ENCODE measurements around the gene ACTG1.

ACTG1 gene

GRCh38 chr17:81462506-81463125, 50.0 kb downstream of the ACTG1 start:
- Histone ChIP-seq H3K79me1 (replicated peaks; ENCODE audit: low read length, poor library complexity, severe bottlenecking) (no peaks in the 10 kb centered on the region), H3K18ac (ENCODE audit: low read depth in 1 of 2, low read length in 2 of 2) (no peak overlapping the region), H3K4me2 (ENCODE audit: low read length, poor library complexity, severe bottlenecking) (no peak overlapping the region), H2BK120ac (ENCODE audit: low read depth, low read length) (no peak overlapping the region), H3K4me1 (ENCODE audit: control insufficient read depth, insufficient read depth, low read depth, low read length) (peaks cover 18% of the 10 kb centered on the region), H3K9ac (ENCODE audit: low read length) (no peak overlapping the region), H3K4me3 (ENCODE audit: insufficient read depth in 1 of 2, low read depth in 1 of 2, low read length in 2 of 2) (no peak overlapping the region), H3K36me3 (ENCODE audit: control insufficient read depth in 1 of 2, insufficient read depth in 2 of 2, low read depth in 1 of 2, low read length in 2 of 2) (peaks cover 21 to 62% of the 10 kb centered on the region in 2 experiments), H3K4ac (ENCODE audit: low read depth in 1 of 2, low read length in 2 of 2) (no peak overlapping the region), H2AK5ac (ENCODE audit: low read length, severe bottlenecking) (no peak overlapping the region), H2BK5ac (ENCODE audit: low read depth, low read length, poor library complexity, severe bottlenecking) (no peak overlapping the region), H4K8ac (ENCODE audit: low read length) (no peak overlapping the region), H2BK12ac (ENCODE audit: low read length in 2 of 2) (no peak overlapping the region), H3K23ac (ENCODE audit: low read length in 2 of 2) (no peak overlapping the region), H3K27me3 (ENCODE audit: control insufficient read depth in 1 of 2, insufficient read depth in 1 of 2, low read length in 2 of 2) (no peaks in the 10 kb centered on the region), H2AFZ (ENCODE audit: low read depth, low read length) (no peak overlapping the region), H2BK15ac (ENCODE audit: low read depth, poor library complexity, severe bottlenecking) (no peak overlapping the region), H4K91ac (ENCODE audit: low read length) (no peak overlapping the region), H3K9me3 (ENCODE audit: control insufficient read depth, low read length) (no peaks in the 10 kb centered on the region), H3K27ac (ENCODE audit: low read length, poor library complexity, severe bottlenecking) (no peak overlapping the region), H3K14ac (ENCODE audit: low read length in 2 of 2) (no peak overlapping the region)
- DNase-seq, result no peak
- 96% methylated on average over 33 of the region's 33 CpGs for WGBS

- H4K91ac ChIP-seq (ENCODE audit: low read length), result no peak overlapping the region
- no peak overlapping the region for H2BK15ac ChIP-seq (ENCODE audit: low read depth, poor library complexity, severe bottlenecking)
- peaks cover 21 to 57% of the 10 kb centered on the region in 2 experiments for H3K36me3 ChIP-seq (ENCODE audit: control insufficient read depth in 1 of 2, insufficient read depth in 2 of 2, low read depth in 1 of 2, low read length in 2 of 2)
- H3K14ac ChIP-seq (ENCODE audit: low read length in 2 of 2), result no peak overlapping the region
- no peak overlapping the region for H4K8ac ChIP-seq (ENCODE audit: low read length)
- DNase-seq, result no peak
- H3K9ac ChIP-seq (ENCODE audit: low read length), result no peak overlapping the region
- no peak overlapping the region for H2BK5ac ChIP-seq (ENCODE audit: low read depth, low read length, poor library complexity, severe bottlenecking)
- H2BK12ac ChIP-seq (ENCODE audit: low read length in 2 of 2), result no peak overlapping the region
- no peak overlapping the region for H2AK5ac ChIP-seq (ENCODE audit: low read length, severe bottlenecking)
- no peak overlapping the region for H3K18ac ChIP-seq (ENCODE audit: low read depth in 1 of 2, low read length in 2 of 2)
- no peak overlapping the region for H3K4ac ChIP-seq (ENCODE audit: low read depth in 1 of 2, low read length in 2 of 2)
- no peaks in the 10 kb centered on the region for H3K27me3 ChIP-seq (ENCODE audit: control insufficient read depth in 1 of 2, insufficient read depth in 1 of 2, low read length in 2 of 2)
- H2BK120ac ChIP-seq (ENCODE audit: low read depth, low read length), result no peak overlapping the region
- H3K27ac ChIP-seq (ENCODE audit: low read length, poor library complexity, severe bottlenecking), result no peak overlapping the region
- H3K23ac ChIP-seq (ENCODE audit: low read length in 2 of 2), result no peak overlapping the region
- H3K9me3 ChIP-seq (ENCODE audit: control insufficient read depth, low read length), result no peaks in the 10 kb centered on the region
- peaks cover 24% of the 10 kb centered on the region for H3K4me1 ChIP-seq (ENCODE audit: control insufficient read depth, insufficient read depth, low read depth, low read length)
- no peak overlapping the region for H2AFZ ChIP-seq (ENCODE audit: low read depth, low read length)
- H3K4me2 ChIP-seq (ENCODE audit: low read length, poor library complexity, severe bottlenecking), result no peak overlapping the region
- H3K4me3 ChIP-seq (ENCODE audit: insufficient read depth in 1 of 2, low read depth in 1 of 2, low read length in 2 of 2), result no peak overlapping the region
- WGBS, result 95% methylated on average over 50 of the region's 50 CpGs
- no peaks in the 10 kb centered on the region for H3K79me1 ChIP-seq (replicated peaks; ENCODE audit: low read length, poor library complexity, severe bottlenecking)
These were observed 50.7 kb downstream of the ACTG1 start for GRCh38 chr17:81461607-81462500.

- H2BK120ac ChIP-seq (ENCODE audit: low read depth, low read length), result no peak overlapping the region
- no peak overlapping the region for H3K27ac ChIP-seq (ENCODE audit: low read length, poor library complexity, severe bottlenecking)
- 95% methylated on average over 43 of the region's 43 CpGs for WGBS
These were observed 51.6 kb downstream of the ACTG1 start for GRCh38 chr17:81460856-81461460.

More at GRCh38 chr17:81460856-81461460, 51.6 kb downstream of the ACTG1 start:
- Histone ChIP-seq H2AFZ (ENCODE audit: low read depth, low read length) (no peak overlapping the region), H3K9ac (ENCODE audit: low read length) (no peak overlapping the region), H3K79me1 (replicated peaks; ENCODE audit: low read length, poor library complexity, severe bottlenecking) (no peaks in the 10 kb centered on the region), H3K14ac (ENCODE audit: low read length in 2 of 2) (no peak overlapping the region), H2AK5ac (ENCODE audit: low read length, severe bottlenecking) (no peak overlapping the region), H4K8ac (ENCODE audit: low read length) (no peak overlapping the region), H2BK15ac (ENCODE audit: low read depth, poor library complexity, severe bottlenecking) (no peak overlapping the region), H3K9me3 (ENCODE audit: control insufficient read depth, low read length) (no peaks in the 10 kb centered on the region), H3K4me1 (ENCODE audit: control insufficient read depth, insufficient read depth, low read depth, low read length) (peaks cover 26% of the 10 kb centered on the region), H3K27me3 (ENCODE audit: control insufficient read depth in 1 of 2, insufficient read depth in 1 of 2, low read length in 2 of 2) (no peaks in the 10 kb centered on the region), H3K4ac (ENCODE audit: low read depth in 1 of 2, low read length in 2 of 2) (no peak overlapping the region), H2BK12ac (ENCODE audit: low read length in 2 of 2) (no peak overlapping the region), H3K23ac (ENCODE audit: low read length in 2 of 2) (no peak overlapping the region), H3K4me2 (ENCODE audit: low read length, poor library complexity, severe bottlenecking) (no peak overlapping the region), H2BK5ac (ENCODE audit: low read depth, low read length, poor library complexity, severe bottlenecking) (no peak overlapping the region), H4K91ac (ENCODE audit: low read length) (no peak overlapping the region), H3K18ac (ENCODE audit: low read depth in 1 of 2, low read length in 2 of 2) (no peak overlapping the region), H3K36me3 (ENCODE audit: control insufficient read depth in 1 of 2, insufficient read depth in 2 of 2, low read depth in 1 of 2, low read length in 2 of 2) (peaks cover 21 to 60% of the 10 kb centered on the region in 2 experiments), H3K4me3 (ENCODE audit: insufficient read depth in 1 of 2, low read depth in 1 of 2, low read length in 2 of 2) (no peak overlapping the region)
- no peak for DNase-seq

Data from mesenchymal stem cell (in vitro differentiated cells and primary cell).